C4-2B (cell line): Measurements from ENCODE around the gene TF.

ENCODE experiments used
- CTCF ChIP-seq: fragments of 450-650 bp; conservative IDR thresholded peaks from 2 replicates; pipeline ENCODE4 v1.5.1; 2017; ENCODE audit warnings: mild to moderate bottlenecking
- ZFX ChIP-seq: fragments of 450-650 bp; IDR thresholded peaks from 2 replicates; pipeline ENCODE4 v1.6.1; 2017

GRCh38 chr3:133830071-133830470 is 83.9 kb downstream of the TF start:
- TF ChIP-seq CTCF, result no peak
- TF ChIP-seq ZFX, result no peak
